Pancreas (tissue), 10 donors: ENCODE data around the gene LRWD1. TPM values are rescaled to one million over a fixed set of nuclear protein-coding genes. Genes with fewer than 3 reads are reported as not detected.
"Not testable (repeated sequence)": the region's sequence is repeated elsewhere in the genome, so short reads cannot be mapped to it uniquely, and the experiment has no call there.

Experiments
- ATAC-seq, 4 donors: fragments of 200-7000 bp; cut with Tn5 transposase; one replicate each; pipeline versions ENCODE4 v1.8.0 to v1.9.1; 2020; ENCODE audit warnings: mild to moderate bottlenecking in 4 of 4, moderate library complexity in 4 of 4
- DNase-seq, 6 donors: peaks; one replicate each; pipeline ENCODE4 v3.0.0-alpha.2; 2020
- FAIRE-seq: peaks from 2 replicates; lab custom pipeline; 2012; peaks lifted over from hg19 to GRCh38; lab: Jason Lieb, UNC
- H3K27ac ChIP-seq, 4 donors: fragments of 200-600 bp; sonication (generic); 1 replicate in 3 of 4; 2 replicates in 1 of 4; pipeline versions ENCODE4 v1.5.0 to v1.8.0; 2020
- H3K27me3 ChIP-seq, 4 donors: fragments of 200-600 bp; one replicate each; pipeline ENCODE4 v1.8.0; 2021
- H3K36me3 ChIP-seq, 3 donors: fragments of 200-600 bp; sonication (generic) in 1 of 3; one replicate each; pipeline versions ENCODE4 v1.5.0 to v1.8.0; 2020 to 2021
- H3K4me1 ChIP-seq, 3 donors: fragments of 200-600 bp; one replicate each; pipeline ENCODE4 v1.8.0; 2021
- H3K4me3 ChIP-seq, 4 donors: fragments of 200-600 bp; sonication (generic) in 2 of 4; one replicate each; pipeline versions ENCODE4 v1.5.0 to v1.8.0; 2020 to 2021
- H3K9me3 ChIP-seq, 4 donors: fragments of 200-600 bp; one replicate each; pipeline ENCODE4 v1.8.0; 2021
- WGBS, 2 donors: extraction: QIAGEN DNeasy Blood & Tissue Kit; methylation state at CpG; one replicate each; pipeline ENCODE4 v1.1.7; 2013; 5-methylcytosine and 5-hydroxymethylcytosine counted together
- intact Hi-C, 3 donors: fragments of 100-400 bp; cut with DNase I; formaldehyde crosslinking; loops; one replicate each; pipeline versions ENCODE4 v1.11.1 to v1.14.2; 2022
- microRNA-seq, 2 donors: library from miRNA; unstranded; fragments of <30 nt; microRNA quantifications; one replicate each; pipeline versions ENCODE4 to v1.1.0, GENCODE V29; 2019 to 2020
- polyA plus RNA-seq, 2 donors: library from polyadenylated mRNA; stranded (reverse); fragments of 200-250 nt; gene quantifications; one replicate each; pipeline ENCODE4 v1.2.3, GENCODE V29; 2013
- total RNA-seq, 6 donors: library from RNA; stranded (reverse); fragmentation: NEBNext Ultra II Directional in 4 of 6; extraction: Animal tissue kit (Norgen Biotek cat#: 25700) in 4 of 6; gene quantifications; one replicate each; pipeline versions ENCODE4 v1.2.1 to v1.2.4, GENCODE V29; 2021 to 2023
- donor health status: healthy with polysubstance abuse.
- donor health status: DM: no; HTN: no; CAD: no; lungs with moderate emphysema.
- donor health status: DM: no; HTN: no; CAD: no.
- donor health status: control.
- donor health status: control.
- donor health status: Bipolar disorder and iron deficiency.
- donor health status: DM: yes; HTN: yes; CAD: no.
- donor health status: DM: no; HTN: no; CAD: no.
- donor health status: DM: no; HTN: no; CAD: no.
- donor health status: DM: yes; HTN: yes; CAD: no.

Gene LRWD1
- total and polyA plus RNA-seq, 8 donors: 5.1 to 18.4 (median 8.3) TPM

DNA sequence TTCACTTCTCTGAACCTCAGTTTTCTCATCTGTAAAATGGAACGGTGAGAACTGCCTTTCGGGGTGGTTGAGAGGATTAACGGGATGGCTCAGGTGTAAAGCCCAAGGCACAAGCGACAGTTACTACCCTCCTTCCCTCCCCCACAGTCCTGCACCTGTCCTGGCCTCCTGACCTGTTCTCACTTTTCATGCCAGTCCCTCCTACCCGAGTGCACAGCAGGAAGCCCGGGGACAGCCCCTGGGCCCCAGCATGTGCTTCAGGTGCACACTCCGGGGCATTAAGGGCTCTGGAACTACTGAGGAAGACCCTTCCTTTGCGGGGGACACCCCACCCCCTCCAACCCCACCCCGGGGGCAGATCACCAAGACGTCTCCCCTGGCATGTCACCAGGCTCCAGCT is 52.2 kb downstream of the LRWD1 start:
- ATAC-seq: peak; percentile 18 to 32 (median 24)

DNA sequence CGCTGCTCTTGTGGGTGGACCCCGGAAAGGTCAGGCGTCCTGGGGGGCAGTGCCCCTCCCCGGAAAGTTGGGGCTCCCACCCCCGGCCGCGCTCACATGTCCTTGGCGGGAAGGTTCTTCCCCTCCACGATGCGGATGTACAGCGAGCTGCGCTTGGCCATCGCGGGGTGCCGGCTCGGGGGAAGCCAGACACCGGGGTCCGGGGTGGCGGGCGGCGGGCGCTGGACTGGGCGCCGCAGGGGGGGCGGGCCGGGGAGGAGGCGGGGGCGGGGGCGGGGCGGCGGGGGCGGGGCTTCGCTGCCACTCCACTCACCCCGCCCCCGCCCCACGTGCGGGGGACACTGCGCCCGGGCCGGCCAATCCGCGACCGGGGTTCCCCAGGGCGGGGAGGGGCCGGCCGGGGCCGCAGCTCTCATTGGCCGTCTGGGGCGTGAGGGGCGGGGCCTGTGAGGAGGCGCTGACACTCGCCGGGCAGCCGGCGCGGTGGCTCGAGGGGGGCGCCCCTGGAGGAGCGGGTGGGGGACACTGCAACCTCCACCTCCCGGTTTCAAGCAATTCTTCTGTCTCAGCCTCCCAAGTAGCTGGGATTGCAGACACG is 52.9 kb downstream of the LRWD1 start, which contains the start of gene RASA4B:
Gene RASA4B (minus strand): TSS at position 228 of the 598 bp plus-strand sequence. CDS start 67 bp downstream, at position 161.
- FAIRE-seq, H3K36me3 ChIP-seq, H3K27ac ChIP-seq, intact Hi-C loops, H3K4me1 ChIP-seq, H3K9me3 ChIP-seq, H3K4me3 ChIP-seq, H3K27me3 ChIP-seq: not testable (repeated sequence)
- WGBS, 2 donors: 1% methylated on average over 15 to 26 of the region's 61 CpGs
- ATAC-seq: peak; percentile 95 to 99 (median 96)
- peak in 4 of 6 donors; percentile 5 to 62 (median 19) for DNase-seq

More for the DNA sequence above, 52.2 kb downstream of the LRWD1 start:
- H3K36me3 ChIP-seq, DNase-seq, FAIRE-seq, H3K4me1 ChIP-seq, H3K27ac ChIP-seq, H3K27me3 ChIP-seq, H3K9me3 ChIP-seq, intact Hi-C loops, H3K4me3 ChIP-seq: not testable (repeated sequence)
- no CpG with 5 or more reads among the region's 10 CpGs for WGBS, 2 donors

DNA sequence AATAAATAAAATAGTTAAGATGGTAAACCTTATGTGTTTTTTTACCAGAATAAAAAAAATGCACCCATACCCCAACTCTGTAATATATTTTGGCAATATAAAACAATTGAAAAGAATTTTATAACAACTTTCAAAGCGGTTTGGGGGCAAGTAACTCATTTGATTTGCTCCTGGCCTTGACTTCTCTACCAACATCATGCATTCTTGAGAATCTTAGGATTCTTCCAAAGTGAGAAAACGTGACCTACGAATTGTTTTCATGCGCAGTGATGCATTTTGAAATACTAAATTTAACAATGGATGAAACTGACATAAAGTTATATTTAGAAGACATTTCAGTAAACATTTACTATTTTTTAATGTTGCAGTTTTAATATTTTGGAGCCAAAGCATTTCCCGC is 56.0 kb downstream of the LRWD1 start:
- H3K27ac ChIP-seq, H3K36me3 ChIP-seq, FAIRE-seq, ATAC-seq, H3K4me3 ChIP-seq, DNase-seq, intact Hi-C loops, H3K4me1 ChIP-seq, H3K9me3 ChIP-seq, H3K27me3 ChIP-seq: not testable (repeated sequence)
- WGBS, 2 donors: 79% methylated on average over 4 of the region's 5 CpGs; no CpG with 5 or more reads in 1 of the 2 donors

Small RNA genes within 50 kb of the gene (microRNA-seq; reads per million reads assigned to microRNA genes)
- gene MIR4467 (0 to 1.2 reads per million in 2 donors), gene MIR5090 (0.77 to 2.4 reads per million in 2 donors)

Other genes with a start within 250 kb of the LRWD1 start
- gene SH2B2, start 178.1 kb upstream of the LRWD1 start, total RNA-seq: 1 to 10 TPM; 1.3 to 5.1 (median 2.0) TPM
- 1 to 10 TPM; 2.1 to 4.4 TPM for gene SH2B2, start 178.1 kb upstream of the LRWD1 start, polyA plus RNA-seq
- gene SPDYE6, start 108.5 kb upstream of the LRWD1 start, total RNA-seq: not detected
- not detected for gene SPDYE6, start 108.5 kb upstream of the LRWD1 start, polyA plus RNA-seq
- 10 to 100 TPM in 4 of 6 donors, 1 to 10 TPM in 2; 9.1 to 13.8 (median 10.8) TPM for gene PRKRIP1, start 68.6 kb upstream of the LRWD1 start, total RNA-seq
- gene PRKRIP1, start 68.6 kb upstream of the LRWD1 start, polyA plus RNA-seq: 10 to 100 TPM; 34.3 to 40.1 TPM
- 10 to 100 TPM in 2 of 6 donors, 1 to 10 TPM in 4; 4.8 to 13.5 (median 7.1) TPM for gene ORAI2, start 31.4 kb upstream of the LRWD1 start, total RNA-seq
- gene ORAI2, start 31.4 kb upstream of the LRWD1 start, polyA plus RNA-seq: 1 to 10 TPM; 4.1 to 8.6 TPM
- 1 to 10 TPM; 3.5 to 6.9 (median 5.3) TPM for gene ALKBH4, start 121 bp upstream of the LRWD1 start, total RNA-seq
- 1 to 10 TPM; 7.3 to 9.3 TPM for gene ALKBH4, start 121 bp upstream of the LRWD1 start, polyA plus RNA-seq
- 10 to 100 TPM; 16.5 to 20.6 (median 17.7) TPM for gene POLR2J, start 13.9 kb downstream of the LRWD1 start, total RNA-seq
- 10 to 100 TPM; 56.3 to 59.8 TPM for gene POLR2J, start 13.9 kb downstream of the LRWD1 start, polyA plus RNA-seq
- gene RASA4B, start 52.8 kb downstream of the LRWD1 start, total RNA-seq: 10 to 100 TPM in 2 of 6 donors, 1 to 10 TPM in 4; 7.8 to 12.9 (median 8.4) TPM
- 10 to 100 TPM; 39.2 to 93.4 TPM for gene RASA4B, start 52.8 kb downstream of the LRWD1 start, polyA plus RNA-seq
- 10 to 100 TPM in 1 of 6 donors, 1 to 10 TPM in 5; 6.0 to 10.9 (median 6.7) TPM for gene UPK3BL2, start 78.7 kb downstream of the LRWD1 start, total RNA-seq
- gene UPK3BL2, start 78.7 kb downstream of the LRWD1 start, polyA plus RNA-seq: 10 to 100 TPM; 20.3 to 38.4 TPM
- under 1 TPM in 4 of 6 donors, not detected in 2; 0.12 to 0.19 (median 0.13) TPM for gene SPDYE2, start 86.2 kb downstream of the LRWD1 start, total RNA-seq
- gene SPDYE2, start 86.2 kb downstream of the LRWD1 start, polyA plus RNA-seq: under 1 TPM; 0.21 to 0.34 TPM
- 10 to 100 TPM in 5 of 6 donors, 1 to 10 TPM in 1; 8.3 to 18.8 (median 11.9) TPM for gene POLR2J3, start 107.6 kb downstream of the LRWD1 start, total RNA-seq
- 100 to 1,000 TPM in 1 of 2 donors, 10 to 100 TPM in 1; 49.5 to 116 TPM for gene POLR2J3, start 107.6 kb downstream of the LRWD1 start, polyA plus RNA-seq
- gene RASA4, start 151.8 kb downstream of the LRWD1 start, total RNA-seq: 10 to 100 TPM in 5 of 6 donors, 1 to 10 TPM in 1; 8.7 to 33.8 (median 18.1) TPM
- 100 to 1,000 TPM in 1 of 2 donors, 10 to 100 TPM in 1; 60.8 to 128 TPM for gene RASA4, start 151.8 kb downstream of the LRWD1 start, polyA plus RNA-seq
- 10 to 100 TPM in 2 of 6 donors, 1 to 10 TPM in 4; 2.9 to 11.8 (median 5.5) TPM for gene UPK3BL1, start 177.8 kb downstream of the LRWD1 start, total RNA-seq
- gene UPK3BL1, start 177.8 kb downstream of the LRWD1 start, polyA plus RNA-seq: 100 to 1,000 TPM in 1 of 2 donors, 10 to 100 TPM in 1; 72.2 to 168 TPM
- not detected for gene SPDYE2B, start 185.3 kb downstream of the LRWD1 start, total RNA-seq
- gene SPDYE2B, start 185.3 kb downstream of the LRWD1 start, polyA plus RNA-seq: not detected
- gene POLR2J2, start 206.7 kb downstream of the LRWD1 start, total RNA-seq: 1 to 10 TPM; 1.4 to 9.7 (median 3.7) TPM
- gene POLR2J2, start 206.7 kb downstream of the LRWD1 start, polyA plus RNA-seq: 1 to 10 TPM; 5.1 to 6.1 TPM